Measurements from ENCODE around the gene LCK.
A peak's percentile ranks its signal among the peaks of the same experiment; 100 is the strongest.

The LCK gene

GRCh38 chr1:32250893-32251716, at the start of gene LCK:
TSS of gene LCK (plus strand) at chr1:32251265. CDS start at chr1:32274330, 23,065 bp downstream.
- DNase-seq (ENCODE audit: low read depth) = peak; percentile 55

DNA sequence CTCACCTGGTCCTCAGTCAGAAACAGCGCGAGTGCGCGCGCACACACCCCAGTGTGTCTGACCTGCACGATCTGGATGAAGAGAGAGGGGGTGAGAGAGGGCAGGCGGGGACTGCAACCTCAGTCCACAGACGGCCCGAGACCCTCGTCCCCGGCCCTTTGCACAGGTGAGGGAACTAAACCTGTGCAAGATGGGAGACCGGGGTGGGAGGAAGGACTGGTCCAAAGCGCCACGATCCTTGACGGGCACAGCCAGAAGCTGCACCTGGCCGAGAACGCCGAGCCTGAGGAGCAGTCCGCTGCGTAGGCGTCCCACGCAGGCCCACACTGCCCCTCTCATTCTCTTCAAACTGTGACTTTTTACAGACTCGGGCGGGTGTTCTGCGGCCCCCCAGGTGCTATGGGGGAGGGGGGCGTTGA, 46.1 kb upstream of the LCK start:
- DNase-seq (ENCODE audit: low read depth) = no peak

GRCh38 chr1:32205401-32206370, 45.4 kb upstream of the LCK start, which contains the start of gene IQCC:
TSS of gene IQCC (plus strand) at chr1:32205671. CDS start at chr1:32205682, 11 bp downstream.
- DNase-seq (ENCODE audit: low read depth) = peak; percentile 66

- DNase-seq (ENCODE audit: low read depth) = no peak
These were observed 42.6 kb upstream of the LCK start for GRCh38 chr1:32208469-32208868.

DNA sequence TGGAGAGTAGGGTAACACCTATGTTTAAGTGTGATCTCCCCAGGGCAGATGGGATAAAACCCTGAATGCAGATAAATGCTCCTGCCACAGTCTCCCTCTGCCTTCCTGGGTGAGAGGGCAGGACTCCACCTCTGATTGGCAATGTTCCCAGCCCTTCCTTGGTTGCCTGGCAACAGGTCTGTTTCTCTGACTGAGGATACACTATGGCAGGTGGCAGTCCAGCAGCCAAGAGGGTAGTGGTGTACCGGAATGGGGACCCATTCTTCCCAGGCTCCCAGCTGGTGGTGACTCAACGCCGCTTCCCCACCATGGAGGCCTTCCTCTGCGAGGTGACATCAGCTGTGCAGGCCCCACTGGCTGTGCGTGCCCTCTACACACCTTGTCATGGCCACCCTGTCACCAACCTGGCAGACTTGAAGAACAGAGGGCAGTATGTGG, 42.2 kb upstream of the LCK start, which contains the start of gene DCDC2B:
Gene DCDC2B, plus strand, starts transcription at position 199 of the 438 bp plus-strand sequence. Its CDS starts 5 bp downstream, at position 204.
- DNase-seq (ENCODE audit: low read depth) = no peak

GRCh38 chr1:32215629-32216480, 35.2 kb upstream of the LCK start:
- peak; percentile 32 for DNase-seq (ENCODE audit: low read depth)

GRCh38 chr1:32216566-32216965, 34.5 kb upstream of the LCK start:
- DNase-seq (ENCODE audit: low read depth) = no peak

- DNase-seq (ENCODE audit: low read depth) = no peak
These were observed 32.0 kb upstream of the LCK start for GRCh38 chr1:32219022-32219421.

- no peak for DNase-seq (ENCODE audit: low read depth)
These were observed 30.1 kb upstream of the LCK start for GRCh38 chr1:32220746-32221580.

DNA sequence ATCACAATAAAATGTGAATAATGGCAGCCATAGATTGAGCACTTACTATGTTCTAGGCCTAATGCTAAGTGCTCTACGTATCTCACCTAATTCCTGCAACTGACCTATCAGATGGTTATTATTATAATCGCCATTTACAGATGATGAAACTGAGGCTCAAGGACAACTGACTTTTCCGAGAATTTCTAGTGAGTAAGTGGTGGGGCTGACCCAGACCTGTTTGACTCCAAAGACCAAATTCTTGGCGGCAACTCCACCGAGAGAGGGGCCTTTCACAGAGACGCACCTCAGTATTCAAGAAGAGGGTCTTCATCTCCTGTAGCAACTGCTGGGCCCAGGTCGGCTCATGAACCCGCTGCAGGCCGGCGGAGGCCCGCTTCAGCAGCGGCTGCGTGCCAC, 29.5 kb upstream of the LCK start:
- no peak for DNase-seq (ENCODE audit: low read depth)

GRCh38 chr1:32221980-32222755, 28.9 kb upstream of the LCK start, which contains the start of the genes EIF3I and TMEM234:
TSS of gene EIF3I (plus strand) at chr1:32222407. CDS start at chr1:32222442, 35 bp downstream.
TSS of gene TMEM234 (minus strand) at chr1:32222353. CDS start at chr1:32222322, 31 bp downstream.
- peak; percentile 87 for DNase-seq (ENCODE audit: low read depth)

- DNase-seq (ENCODE audit: low read depth) = no peak
These were observed 27.4 kb upstream of the LCK start for GRCh38 chr1:32223683-32224082.

DNA sequence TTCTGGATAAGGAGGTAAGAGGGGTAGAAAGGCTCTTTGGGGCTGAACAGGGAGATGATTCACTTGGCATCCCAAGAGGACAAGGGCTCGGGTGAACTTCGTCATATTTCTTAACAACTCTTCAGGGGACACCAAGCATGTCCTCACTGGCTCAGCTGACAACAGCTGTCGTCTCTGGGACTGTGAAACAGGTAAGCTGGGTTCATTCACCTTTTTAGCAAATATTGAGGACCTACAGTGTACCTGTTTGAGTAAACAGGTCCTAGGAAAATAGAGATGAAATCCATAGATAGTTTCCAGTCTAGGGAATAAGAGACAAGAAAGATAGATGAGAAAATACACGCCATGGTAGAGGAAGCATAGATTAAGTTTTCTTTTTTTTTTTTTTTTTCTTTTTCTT, 26.8 kb upstream of the LCK start:
- no peak for DNase-seq (ENCODE audit: low read depth)

DNA sequence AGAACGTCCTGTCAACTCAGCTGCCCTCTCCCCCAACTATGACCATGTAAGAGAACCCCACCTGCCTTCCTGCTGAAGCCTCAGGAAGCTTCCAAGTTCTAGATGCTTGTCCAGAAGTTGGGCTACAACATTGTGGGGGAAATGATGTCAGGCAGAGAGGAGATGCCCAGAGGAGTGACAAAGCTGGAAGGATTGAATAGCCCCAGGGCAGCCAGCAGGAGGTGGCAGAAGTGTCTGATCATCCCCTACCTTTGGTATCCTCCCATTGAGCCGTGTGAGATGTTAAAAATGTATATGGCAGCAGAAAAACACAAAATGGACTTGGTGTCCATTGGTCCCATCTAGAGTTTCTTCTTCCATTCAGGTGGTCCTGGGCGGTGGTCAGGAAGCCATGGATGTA, 22.3 kb upstream of the LCK start:
- DNase-seq (ENCODE audit: low read depth) = no peak

DNA sequence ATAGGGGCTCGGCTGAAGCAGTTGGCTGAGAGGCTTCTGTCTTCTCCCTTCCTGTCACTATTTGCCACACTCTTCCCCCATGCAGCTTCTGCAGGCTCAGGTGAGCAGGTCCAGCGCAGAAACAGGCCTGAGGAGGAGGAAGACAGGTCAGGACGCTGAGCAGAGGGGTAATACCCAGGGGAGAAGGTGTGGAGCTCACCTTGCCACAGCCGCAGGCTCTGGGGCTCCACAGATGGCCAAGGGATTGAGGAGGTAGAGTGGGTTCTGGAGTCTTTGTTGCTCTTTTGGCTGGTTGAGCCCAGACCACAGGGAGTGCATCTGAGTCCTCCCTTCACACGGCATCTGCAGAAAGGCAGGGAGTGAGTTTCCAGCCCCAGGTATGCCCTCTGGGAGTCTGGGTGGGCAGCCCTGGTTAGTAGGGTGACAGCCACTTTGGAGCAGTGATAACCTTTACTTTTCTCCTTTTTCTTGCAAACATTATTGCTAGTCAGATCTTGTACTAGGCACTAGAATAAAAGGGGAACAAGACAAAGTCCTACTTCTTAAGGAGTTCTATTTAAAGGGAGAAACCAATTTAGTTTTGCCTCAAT, 19.1 kb upstream of the LCK start:
- DNase-seq (ENCODE audit: low read depth) = no peak

GRCh38 chr1:32232558-32233304, 18.3 kb upstream of the LCK start:
- DNase-seq (ENCODE audit: low read depth) = no peak

DNA sequence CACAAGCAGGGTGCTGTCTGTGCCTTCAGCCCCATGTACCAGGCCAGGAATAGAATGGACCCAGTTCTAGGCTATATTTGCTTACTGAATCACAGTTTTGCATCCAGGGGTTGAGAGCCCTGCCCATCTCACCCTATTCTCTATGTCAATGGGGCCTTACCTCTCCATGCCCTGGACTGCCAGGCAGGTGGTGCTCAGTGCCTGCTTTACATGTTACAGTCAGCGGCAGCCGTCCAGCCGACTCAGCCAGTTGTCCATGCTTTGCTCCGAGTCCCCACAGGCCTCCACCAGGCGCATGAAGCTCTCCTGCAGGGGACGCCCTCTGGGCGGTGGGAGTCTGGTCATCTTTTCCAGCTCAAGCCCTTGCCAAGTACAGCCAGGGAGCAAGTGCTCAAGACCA, 16.3 kb upstream of the LCK start:
- no peak for DNase-seq (ENCODE audit: low read depth)

GRCh38 chr1:32239337-32239736, 11.7 kb upstream of the LCK start:
- no peak for DNase-seq (ENCODE audit: low read depth)

GRCh38 chr1:32239790-32240139, 11.3 kb upstream of the LCK start:
- no peak for DNase-seq (ENCODE audit: low read depth)
